OCI-LY3 (cell line): ENCODE data around the gene BTBD8.

Source experiments
- H2AFZ ChIP-seq: fragments of 200-600, 300-600 bp; shearing (Covaris generic); 2 replicates; pipeline ENCODE4 v1.6.0; 2014; ENCODE audit warnings: antibody characterized with exemption, low read depth, low read length
- H3K27ac ChIP-seq: fragments of 200-600, 300-600 bp; sonication (generic); 2 replicates; pipeline ENCODE4 v1.5.1; 2014; ENCODE audit warnings: mild to moderate bottlenecking, low read length, moderate library complexity, mixed read lengths
- H3K27me3 ChIP-seq: fragments of 200-600, 300-600 bp; sonication (generic); 2 replicates; pipeline ENCODE4 v1.6.1; 2014; ENCODE audit warnings: low read depth, low read length, mixed read lengths
- H3K36me3 ChIP-seq: fragments of 200-600, 300-600 bp; sonication (generic); replicated peaks from 2 replicates; pipeline ENCODE3; 2014; ENCODE audit warnings: low read depth, low read length, mixed read lengths
- H3K4me1 ChIP-seq: fragments of 300-600, 200-600 bp; sonication (generic); 2 replicates; pipeline ENCODE4 v1.6.1; 2014; ENCODE audit warnings: low read length, mixed read lengths
- H3K4me2 ChIP-seq: fragments of 200-600, 300-600 bp; sonication (generic); 2 replicates; pipeline ENCODE4 v1.6.1; 2014; ENCODE audit warnings: low read length, mixed read lengths
- H3K4me3 ChIP-seq: fragments of 300-600, 200-600 bp; sonication (generic); 2 replicates; pipeline ENCODE4 v1.5.1; 2014; ENCODE audit warnings: antibody characterized with exemption, mild to moderate bottlenecking, low read length, moderate library complexity
- H3K79me2 ChIP-seq: fragments of 300-600, 200-600 bp; shearing (Covaris generic); 2 replicates; pipeline ENCODE4 v1.6.1; 2014; ENCODE audit warnings: mild to moderate bottlenecking, low read length, mixed read lengths
- H3K9ac ChIP-seq: fragments of 300-600, 200-600 bp; shearing (Covaris generic); 2 replicates; pipeline ENCODE4 v1.6.0; 2014; ENCODE audit warnings: mild to moderate bottlenecking, low read length, moderate library complexity
- H3K9me3 ChIP-seq: fragments of 200-600, 300-600 bp; shearing (Covaris generic); 2 replicates; pipeline ENCODE4 v1.6.1; 2014; ENCODE audit warnings: low read length, mixed read lengths; ENCODE audit not compliant: insufficient read depth
- H4K20me1 ChIP-seq: fragments of 200-600, 300-600 bp; sonication (generic); 2 replicates; pipeline ENCODE4 v1.6.1; 2016; ENCODE audit warnings: low read length, mixed read lengths; ENCODE audit not compliant: insufficient read depth
- EZH2phosphoT487 ChIP-seq: fragments of 200-600 bp; shearing (Covaris generic); IDR thresholded peaks from 2 replicates; pipeline ENCODE4 v1.6.1; 2018; ENCODE audit warnings: antibody characterized with exemption, mixed run types, low read depth
- TF ChIP-seq, protein P1 (sequence below): fragments of 200-600, 300-600 bp; sonication (generic); IDR thresholded peaks from 2 replicates; pipeline ENCODE4 v1.5.1; 2014; ENCODE audit warnings: antibody characterized with exemption, low read length, low read depth

Gene BTBD8

DNA sequence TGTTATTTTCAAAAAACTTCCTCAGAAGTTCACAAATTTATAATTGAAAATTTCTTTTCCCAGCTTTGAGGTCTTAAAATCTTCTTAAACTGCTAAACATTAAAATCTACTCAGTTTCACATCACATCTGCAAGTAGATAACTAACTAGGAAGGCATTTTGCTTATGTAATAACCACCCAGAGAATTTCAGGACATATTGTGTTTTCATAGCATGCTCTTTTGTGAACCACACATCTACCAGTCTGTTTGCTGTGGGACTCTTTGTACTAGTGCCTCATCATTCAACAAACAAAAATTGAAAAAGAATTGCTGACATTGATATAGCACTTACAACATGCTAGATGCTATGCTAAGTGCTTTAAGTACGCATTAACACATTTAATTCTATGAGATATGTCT is 105.9 kb downstream of the BTBD8 start:
- Histone ChIP-seq H3K9ac (no peak overlapping the region), H3K27me3 (no peaks in the 10 kb centered on the region), H4K20me1 (no peaks in the 10 kb centered on the region), H3K79me2 (no peaks in the 10 kb centered on the region), H2AFZ (no peak overlapping the region), H3K9me3 (no peaks in the 10 kb centered on the region), H3K36me3 (no peaks in the 10 kb centered on the region), H3K4me2 (no peak overlapping the region), H3K27ac (no peak overlapping the region), H3K4me3 (no peak overlapping the region), H3K4me1 (no peaks in the 10 kb centered on the region)
- TF ChIP-seq EZH2phosphoT487 = no peak
- TF ChIP-seq, protein P1, sequence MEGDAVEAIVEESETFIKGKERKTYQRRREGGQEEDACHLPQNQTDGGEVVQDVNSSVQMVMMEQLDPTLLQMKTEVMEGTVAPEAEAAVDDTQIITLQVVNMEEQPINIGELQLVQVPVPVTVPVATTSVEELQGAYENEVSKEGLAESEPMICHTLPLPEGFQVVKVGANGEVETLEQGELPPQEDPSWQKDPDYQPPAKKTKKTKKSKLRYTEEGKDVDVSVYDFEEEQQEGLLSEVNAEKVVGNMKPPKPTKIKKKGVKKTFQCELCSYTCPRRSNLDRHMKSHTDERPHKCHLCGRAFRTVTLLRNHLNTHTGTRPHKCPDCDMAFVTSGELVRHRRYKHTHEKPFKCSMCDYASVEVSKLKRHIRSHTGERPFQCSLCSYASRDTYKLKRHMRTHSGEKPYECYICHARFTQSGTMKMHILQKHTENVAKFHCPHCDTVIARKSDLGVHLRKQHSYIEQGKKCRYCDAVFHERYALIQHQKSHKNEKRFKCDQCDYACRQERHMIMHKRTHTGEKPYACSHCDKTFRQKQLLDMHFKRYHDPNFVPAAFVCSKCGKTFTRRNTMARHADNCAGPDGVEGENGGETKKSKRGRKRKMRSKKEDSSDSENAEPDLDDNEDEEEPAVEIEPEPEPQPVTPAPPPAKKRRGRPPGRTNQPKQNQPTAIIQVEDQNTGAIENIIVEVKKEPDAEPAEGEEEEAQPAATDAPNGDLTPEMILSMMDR = no peak

DNA sequence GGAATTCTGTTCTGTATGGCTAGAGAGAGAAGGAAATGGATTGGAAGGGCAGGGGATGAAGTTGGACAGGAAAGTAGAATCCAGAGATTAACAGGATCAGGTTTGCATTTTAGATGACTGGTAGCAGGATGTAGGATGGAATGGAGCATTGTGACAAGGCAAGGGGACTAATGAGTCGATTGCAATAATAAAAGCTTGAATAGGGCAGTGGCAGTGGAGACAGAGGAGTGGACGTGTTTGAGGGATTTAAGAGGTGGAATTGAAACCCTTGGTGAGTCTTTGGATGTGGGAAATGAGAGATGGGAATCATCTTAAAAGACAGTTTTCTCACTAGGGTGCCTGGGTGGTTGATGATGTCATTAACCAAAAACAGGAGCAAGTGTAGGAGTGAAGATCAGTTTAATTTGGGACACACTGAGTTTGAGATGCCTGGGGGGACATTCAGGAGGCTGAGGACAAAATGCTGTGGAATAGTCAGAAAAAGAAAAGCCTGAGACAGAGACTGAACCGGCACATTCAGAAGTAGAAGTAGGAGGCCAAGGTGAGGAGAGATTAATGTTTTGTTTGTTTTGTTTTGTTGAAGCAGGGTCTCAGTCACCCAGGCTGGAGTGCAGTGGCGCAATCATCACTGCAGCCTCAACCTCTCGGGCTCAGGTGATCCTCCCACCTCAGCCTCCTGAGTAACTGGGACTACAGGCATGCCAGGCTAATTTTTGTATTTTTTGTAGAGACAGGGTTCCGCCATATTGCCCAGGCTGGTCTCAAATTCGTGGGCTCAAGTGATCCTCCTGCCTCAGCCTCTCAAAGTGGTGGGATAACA is 108.5 kb downstream of the BTBD8 start:
- no peak overlapping the region for H3K27ac ChIP-seq
- H3K79me2 ChIP-seq = no peaks in the 10 kb centered on the region
- no peaks in the 10 kb centered on the region for H4K20me1 ChIP-seq
- no peak overlapping the region for H3K9ac ChIP-seq
- no peak for TF ChIP-seq EZH2phosphoT487
- TF ChIP-seq, protein P1 = no peak
- H3K4me3 ChIP-seq = no peak overlapping the region
- no peak overlapping the region for H2AFZ ChIP-seq
- no peaks in the 10 kb centered on the region for H3K9me3 ChIP-seq
- H3K27me3 ChIP-seq = no peaks in the 10 kb centered on the region
- H3K4me2 ChIP-seq = no peak overlapping the region
- no peaks in the 10 kb centered on the region for H3K36me3 ChIP-seq
- no peaks in the 10 kb centered on the region for H3K4me1 ChIP-seq

GRCh38 chr1:92191726-92192125 is 111.6 kb downstream of the BTBD8 start:
- Histone ChIP-seq H3K9ac (no peak overlapping the region), H3K9me3 (no peaks in the 10 kb centered on the region), H3K27ac (no peak overlapping the region), H3K36me3 (no peaks in the 10 kb centered on the region), H2AFZ (no peak overlapping the region), H3K4me2 (no peak overlapping the region), H3K4me3 (no peak overlapping the region), H3K4me1 (no peaks in the 10 kb centered on the region), H4K20me1 (no peaks in the 10 kb centered on the region), H3K79me2 (no peaks in the 10 kb centered on the region), H3K27me3 (no peaks in the 10 kb centered on the region)
- TF ChIP-seq, protein P1 = no peak
- TF ChIP-seq EZH2phosphoT487 = no peak

DNA sequence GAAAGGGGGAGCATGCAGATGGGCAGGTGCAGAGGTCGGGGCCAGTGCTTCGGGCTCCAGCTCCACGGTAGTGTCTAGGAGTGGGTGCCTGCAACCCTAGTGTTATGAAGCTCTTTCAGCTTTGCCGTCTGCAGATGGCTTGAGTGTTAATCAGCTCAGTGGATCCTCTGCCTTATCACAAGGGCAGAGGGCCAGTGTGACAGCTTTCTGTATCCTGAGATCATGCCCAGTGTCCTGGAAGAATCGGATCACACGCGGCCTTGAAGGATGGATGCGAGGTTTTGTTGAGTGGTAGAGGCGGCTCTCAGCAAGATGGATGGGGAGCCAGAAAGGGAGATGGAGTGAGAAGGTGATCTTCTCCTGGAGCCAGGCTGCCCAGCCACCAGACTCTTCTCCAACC is 112.1 kb downstream of the BTBD8 start:
- H3K27me3 ChIP-seq = no peaks in the 10 kb centered on the region
- no peak overlapping the region for H3K27ac ChIP-seq
- H3K4me2 ChIP-seq = no peak overlapping the region
- H3K4me1 ChIP-seq = no peaks in the 10 kb centered on the region
- no peaks in the 10 kb centered on the region for H3K79me2 ChIP-seq
- H3K4me3 ChIP-seq = no peak overlapping the region
- H2AFZ ChIP-seq = no peak overlapping the region
- H3K36me3 ChIP-seq = no peaks in the 10 kb centered on the region
- H4K20me1 ChIP-seq = no peaks in the 10 kb centered on the region
- H3K9ac ChIP-seq = no peak overlapping the region
- H3K9me3 ChIP-seq = no peaks in the 10 kb centered on the region
- TF ChIP-seq, protein P1 = no peak
- no peak for TF ChIP-seq EZH2phosphoT487
